ENCODE data around the gene CRYGC. TPM values are rescaled to one million over a fixed set of nuclear protein-coding genes. Genes with fewer than 3 reads are reported as not detected.
"Not testable (repeated sequence)": the region's sequence is repeated elsewhere in the genome, so short reads cannot be mapped to it uniquely, and the experiment has no call there.

The CRYGC gene
- total and polyA plus RNA-seq, 9 donors: not detected

GRCh38 chr2:208118918-208119317, 10.7 kb downstream of the CRYGC start:
- H3K4me3 ChIP-seq (ENCODE audit: low read length): no peak overlapping the region
- H3K27ac ChIP-seq (ENCODE audit: low read length): no peak overlapping the region
- no peaks in the 10 kb centered on the region for H3K36me3 ChIP-seq (ENCODE audit: control insufficient read depth, insufficient read depth, low read length)
- no peaks in the 10 kb centered on the region for H3K9me3 ChIP-seq (replicated peaks; ENCODE audit: control insufficient read depth, low read depth, low read length)
- no peak for DNase-seq
- WGBS (ENCODE audit: insufficient coverage): no CpG with 5 or more reads among the region's 3 CpGs
- no peaks in the 10 kb centered on the region for H3K4me1 ChIP-seq (ENCODE audit: control insufficient read depth, insufficient read depth, low read length)
- no peaks in the 10 kb centered on the region for H3K27me3 ChIP-seq (ENCODE audit: control insufficient read depth, insufficient read depth, low read length)

- H3K4me3 ChIP-seq (ENCODE audit: low read length); H3K9me3 ChIP-seq (replicated peaks; ENCODE audit: control insufficient read depth, low read depth, low read length); H3K36me3 ChIP-seq (ENCODE audit: control insufficient read depth, insufficient read depth, low read length); DNase-seq; H3K27ac ChIP-seq (ENCODE audit: low read length); H3K27me3 ChIP-seq (ENCODE audit: control insufficient read depth, insufficient read depth, low read length); H3K4me1 ChIP-seq (ENCODE audit: control insufficient read depth, insufficient read depth, low read length): not testable (repeated sequence)
- 100% methylated on average over 5 of the region's 11 CpGs for WGBS (ENCODE audit: insufficient coverage)
These were observed 12.2 kb downstream of the CRYGC start for GRCh38 chr2:208117390-208117789.

- no peaks in the 10 kb centered on the region for H3K36me3 ChIP-seq (ENCODE audit: control insufficient read depth, insufficient read depth, low read length)
- no peak overlapping the region for H3K4me3 ChIP-seq (ENCODE audit: low read length)
- H3K9me3 ChIP-seq (replicated peaks; ENCODE audit: control insufficient read depth, low read depth, low read length): no peaks in the 10 kb centered on the region
- no peak overlapping the region for H3K27ac ChIP-seq (ENCODE audit: low read length)
- no peaks in the 10 kb centered on the region for H3K4me1 ChIP-seq (ENCODE audit: control insufficient read depth, insufficient read depth, low read length)
- 29% methylated on average over 3 of the region's 7 CpGs for WGBS (ENCODE audit: insufficient coverage)
- DNase-seq: no peak
- H3K27me3 ChIP-seq (ENCODE audit: control insufficient read depth, insufficient read depth, low read length): peaks cover 11% of the 10 kb centered on the region
These were observed 16.7 kb downstream of the CRYGC start for GRCh38 chr2:208112969-208113368.

- H3K27ac ChIP-seq (ENCODE audit: low read length); H3K36me3 ChIP-seq (ENCODE audit: control insufficient read depth, insufficient read depth, low read length); DNase-seq; H3K4me1 ChIP-seq (ENCODE audit: control insufficient read depth, insufficient read depth, low read length); H3K9me3 ChIP-seq (replicated peaks; ENCODE audit: control insufficient read depth, low read depth, low read length); H3K4me3 ChIP-seq (ENCODE audit: low read length): not testable (repeated sequence)
- 15% methylated on average over 31 of the region's 36 CpGs for WGBS (ENCODE audit: insufficient coverage)
- H3K27me3 ChIP-seq (ENCODE audit: control insufficient read depth, insufficient read depth, low read length): peaks cover 11% of the 10 kb centered on the region
These were observed 17.3 kb downstream of the CRYGC start for GRCh38 chr2:208112273-208112745.

- Histone ChIP-seq H3K27me3 (ENCODE audit: control insufficient read depth, insufficient read depth, low read length) (no peaks in the 10 kb centered on the region), H3K27ac (ENCODE audit: low read length) (no peak overlapping the region), H3K9me3 (replicated peaks; ENCODE audit: control insufficient read depth, low read depth, low read length) (no peaks in the 10 kb centered on the region), H3K36me3 (ENCODE audit: control insufficient read depth, insufficient read depth, low read length) (no peaks in the 10 kb centered on the region), H3K4me1 (ENCODE audit: control insufficient read depth, insufficient read depth, low read length) (no peaks in the 10 kb centered on the region), H3K4me3 (ENCODE audit: low read length) (no peak overlapping the region)
- no peak for DNase-seq
- WGBS (ENCODE audit: insufficient coverage): no CpG with 5 or more reads among the region's 3 CpGs
These were observed 26.0 kb downstream of the CRYGC start for GRCh38 chr2:208103616-208104015.

- Histone ChIP-seq H3K9me3 (replicated peaks; ENCODE audit: control insufficient read depth, low read depth, low read length) (no peaks in the 10 kb centered on the region), H3K36me3 (ENCODE audit: control insufficient read depth, insufficient read depth, low read length) (no peaks in the 10 kb centered on the region), H3K4me3 (ENCODE audit: low read length) (no peak overlapping the region), H3K27ac (ENCODE audit: low read length) (no peak overlapping the region), H3K27me3 (ENCODE audit: control insufficient read depth, insufficient read depth, low read length) (no peaks in the 10 kb centered on the region), H3K4me1 (ENCODE audit: control insufficient read depth, insufficient read depth, low read length) (no peaks in the 10 kb centered on the region)
- DNase-seq: peak; percentile 33
- 55% methylated on average over 7 of the region's 10 CpGs for WGBS (ENCODE audit: insufficient coverage)
These were observed 27.7 kb downstream of the CRYGC start for GRCh38 chr2:208101716-208102631.

- no peaks in the 10 kb centered on the region for H3K27me3 ChIP-seq (ENCODE audit: control insufficient read depth, insufficient read depth, low read length)
- WGBS (ENCODE audit: insufficient coverage): 73% methylated on average over 5 of the region's 13 CpGs
- no peaks in the 10 kb centered on the region for H3K9me3 ChIP-seq (replicated peaks; ENCODE audit: control insufficient read depth, low read depth, low read length)
- no peak overlapping the region for H3K4me3 ChIP-seq (ENCODE audit: low read length)
- H3K4me1 ChIP-seq (ENCODE audit: control insufficient read depth, insufficient read depth, low read length): no peaks in the 10 kb centered on the region
- H3K36me3 ChIP-seq (ENCODE audit: control insufficient read depth, insufficient read depth, low read length): no peaks in the 10 kb centered on the region
- DNase-seq: no peak
- H3K27ac ChIP-seq (ENCODE audit: low read length): no peak overlapping the region
These were observed 29.8 kb downstream of the CRYGC start for GRCh38 chr2:208099682-208100470.

GRCh38 chr2:208098701-208099100, 30.9 kb downstream of the CRYGC start:
- H3K27ac ChIP-seq (ENCODE audit: low read length); H3K9me3 ChIP-seq (replicated peaks; ENCODE audit: control insufficient read depth, low read depth, low read length); H3K27me3 ChIP-seq (ENCODE audit: control insufficient read depth, insufficient read depth, low read length); DNase-seq; H3K36me3 ChIP-seq (ENCODE audit: control insufficient read depth, insufficient read depth, low read length); H3K4me1 ChIP-seq (ENCODE audit: control insufficient read depth, insufficient read depth, low read length); H3K4me3 ChIP-seq (ENCODE audit: low read length): not testable (repeated sequence)
- WGBS (ENCODE audit: insufficient coverage): 83% methylated on average over 1 of the region's 1 CpG

- no peak for DNase-seq
- Histone ChIP-seq H3K4me3 (ENCODE audit: low read length) (no peak overlapping the region), H3K27me3 (ENCODE audit: control insufficient read depth, insufficient read depth, low read length) (no peaks in the 10 kb centered on the region), H3K36me3 (ENCODE audit: control insufficient read depth, insufficient read depth, low read length) (no peaks in the 10 kb centered on the region), H3K27ac (ENCODE audit: low read length) (no peak overlapping the region), H3K9me3 (replicated peaks; ENCODE audit: control insufficient read depth, low read depth, low read length) (no peaks in the 10 kb centered on the region), H3K4me1 (ENCODE audit: control insufficient read depth, insufficient read depth, low read length) (no peaks in the 10 kb centered on the region)
- WGBS (ENCODE audit: insufficient coverage): 43% methylated on average over 1 of the region's 2 CpGs
These were observed 31.4 kb downstream of the CRYGC start for GRCh38 chr2:208098267-208098666.

- H3K36me3 ChIP-seq (ENCODE audit: control insufficient read depth, insufficient read depth, low read length): no peaks in the 10 kb centered on the region
- no peak for DNase-seq
- no peaks in the 10 kb centered on the region for H3K4me1 ChIP-seq (ENCODE audit: control insufficient read depth, insufficient read depth, low read length)
- 79% methylated on average over 3 of the region's 5 CpGs for WGBS (ENCODE audit: insufficient coverage)
- H3K9me3 ChIP-seq (replicated peaks; ENCODE audit: control insufficient read depth, low read depth, low read length): no peaks in the 10 kb centered on the region
- H3K4me3 ChIP-seq (ENCODE audit: low read length): no peak overlapping the region
- H3K27ac ChIP-seq (ENCODE audit: low read length): no peak overlapping the region
- H3K27me3 ChIP-seq (ENCODE audit: control insufficient read depth, insufficient read depth, low read length): no peaks in the 10 kb centered on the region
These were observed 31.8 kb downstream of the CRYGC start for GRCh38 chr2:208097801-208098200.

All from muscle of leg (tissue), 11 donors.